Measurements from ENCODE around the gene GBA2. TPM values are rescaled to one million over a fixed set of nuclear protein-coding genes. Genes with fewer than 3 reads are reported as not detected.

The GBA2 gene
- total RNA-seq: 25.0 and 31.8 TPM in 2 replicates

GRCh38 chr9:35748858-35749514 is at the start of gene GBA2, which contains the start of gene RGP1:
Gene GBA2 (minus strand): TSS chr9:35749228. CDS start chr9:35748704, 524 bp downstream.
Gene RGP1 (plus strand): TSS chr9:35749287. CDS start chr9:35749756, 469 bp downstream.

DNA sequence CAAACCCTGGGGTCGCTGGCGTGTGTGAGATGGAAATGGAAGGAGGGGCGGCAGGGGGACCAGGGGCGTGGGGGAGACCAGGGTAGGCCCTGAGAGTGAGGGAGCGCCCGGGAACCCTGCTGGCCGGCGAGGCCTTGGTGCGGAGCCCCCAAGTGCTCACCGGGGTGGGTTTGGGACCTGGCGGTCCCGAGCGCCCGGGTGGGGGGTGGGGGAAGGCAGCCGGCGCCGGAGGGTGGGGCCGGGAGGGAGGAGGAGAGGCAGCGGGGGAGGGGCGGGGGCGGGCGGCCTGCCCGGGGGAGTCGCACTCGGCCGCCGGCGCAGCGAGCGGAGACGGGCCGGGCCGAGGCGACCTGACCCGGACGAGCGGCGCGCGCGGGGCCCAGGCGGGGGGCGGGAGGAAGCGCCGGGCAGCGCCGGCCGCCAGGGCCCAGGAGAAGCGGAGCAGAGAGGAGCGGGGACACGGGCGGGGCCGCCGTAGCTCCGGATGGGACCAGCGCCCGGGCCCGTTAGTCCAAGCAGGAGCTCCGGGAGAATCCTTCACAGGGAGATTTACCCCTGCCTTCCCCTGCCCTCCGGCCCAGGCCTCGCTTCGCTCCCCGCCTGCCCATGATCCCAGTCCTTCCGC is 42.4 kb upstream of the GBA2 start, which contains the start of gene NPR2:
Gene NPR2 (plus strand): TSS at position 295 of the 625 bp plus-strand sequence. CDS start 818 bp downstream, outside the sequence.

DNA sequence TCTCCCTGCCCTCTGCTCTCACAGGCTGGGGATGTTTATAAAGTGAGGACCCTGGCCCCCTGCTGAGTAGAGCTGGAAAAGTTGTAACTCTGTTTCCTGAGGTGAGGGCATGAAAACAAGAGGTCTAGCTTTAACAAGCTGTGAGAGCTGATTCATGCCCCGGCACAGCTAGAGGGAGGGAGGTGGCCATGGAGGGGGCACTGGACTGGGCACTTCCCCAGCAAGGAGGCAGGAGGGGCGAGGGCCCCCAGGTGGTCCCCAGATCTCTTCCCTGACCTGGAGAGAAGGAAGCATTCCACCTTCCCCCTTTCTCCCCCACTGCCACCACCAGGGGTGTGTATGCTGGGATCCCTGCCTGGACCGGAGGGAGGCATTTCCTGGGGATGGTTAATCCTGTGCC is 5.2 kb upstream of the GBA2 start, which contains the start of gene MSMP:
Gene MSMP (minus strand): TSS at position 13 of the 400 bp plus-strand sequence. CDS start 147 bp downstream, outside the sequence.

DNA sequence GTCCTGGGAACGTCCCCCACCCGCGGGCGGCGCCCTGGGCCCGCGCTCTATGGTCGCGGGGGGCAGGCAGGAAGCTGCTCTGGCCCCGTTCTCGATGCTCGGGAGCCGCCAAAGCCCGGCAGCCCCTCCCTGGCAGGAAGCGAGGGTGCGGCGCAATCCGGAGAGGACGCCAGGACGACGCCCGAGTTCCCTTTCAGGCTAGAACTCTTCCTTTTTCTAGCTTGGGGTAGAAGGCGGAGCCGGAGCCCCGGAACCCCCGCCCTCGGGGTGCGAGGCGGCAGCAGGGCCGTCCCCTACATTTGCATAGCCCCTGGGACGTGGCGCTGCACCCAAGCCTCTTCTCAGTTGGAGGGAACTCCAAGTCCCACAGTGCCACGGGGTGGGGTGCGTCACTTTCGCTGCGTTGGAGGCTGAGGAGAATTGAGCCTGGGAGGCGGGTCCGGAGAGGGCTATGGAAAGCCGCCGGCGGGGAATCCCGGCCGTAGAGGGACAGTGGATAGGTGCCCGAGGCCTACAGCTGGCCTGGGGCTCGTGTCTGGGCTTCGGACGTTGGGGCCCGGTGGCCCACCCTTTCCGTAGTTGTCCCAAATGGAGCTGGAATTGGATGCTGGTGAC is 16.7 kb downstream of the GBA2 start, which contains the start of the genes CREB3 and TLN1:
Gene CREB3 (plus strand): TSS at position 482 of the 615 bp plus-strand sequence. CDS start 107 bp downstream, at position 589.
Gene TLN1 (minus strand): TSS at position 11 of the 615 bp plus-strand sequence. CDS start 6,501 bp downstream, outside the sequence.

GRCh38 chr9:35689542-35690293 is 59.3 kb downstream of the GBA2 start, which contains the start of gene TPM2:
Gene TPM2 (minus strand): TSS chr9:35689925. CDS start chr9:35689817, 108 bp downstream.

Small RNA genes within 50 kb of the gene (small RNA-seq; reads per million reads assigned to genes)
- gene MIR6853: 2.3 reads per million, percentile 75 among the genes with 10 or more reads in this experiment

Other genes with a start within 250 kb of the GBA2 start
- 12.5 and 18.9 TPM in 2 replicates for gene TESK1, start 144.0 kb downstream of the GBA2 start, total RNA-seq
- gene CD72, start 130.8 kb downstream of the GBA2 start, total RNA-seq: 2.7 and 2.8 TPM in 2 replicates
- 0.39 and 0.43 TPM in 2 replicates for gene SIT1, start 98.3 kb downstream of the GBA2 start, total RNA-seq
- gene RMRP, start 91.2 kb downstream of the GBA2 start, total RNA-seq: 17,926 and 21,117 TPM in 2 replicates
- gene CCDC107, start 90.9 kb downstream of the GBA2 start, total RNA-seq: 9.9 and 14.6 TPM in 2 replicates
- 0.39 and 5.5 TPM in 2 replicates for gene ARHGEF39, start 84.0 kb downstream of the GBA2 start, total RNA-seq
- 0.86 and 2.2 TPM in 2 replicates for gene CA9, start 75.3 kb downstream of the GBA2 start, total RNA-seq
- gene TPM2, start 59.3 kb downstream of the GBA2 start, total RNA-seq: 755 and 824 TPM in 2 replicates
- gene TLN1, start 17.0 kb downstream of the GBA2 start, total RNA-seq: 275 and 305 TPM in 2 replicates
- gene CREB3, start 16.6 kb downstream of the GBA2 start, total RNA-seq: 62.1 and 68.7 TPM in 2 replicates
- gene RGP1, start 59 bp upstream of the GBA2 start, total RNA-seq: 20.2 and 22.1 TPM in 2 replicates
- 1.4 and 11.6 TPM in 2 replicates for gene MSMP, start 5.0 kb upstream of the GBA2 start, total RNA-seq
- gene NPR2, start 42.4 kb upstream of the GBA2 start, total RNA-seq: 29.2 and 38.3 TPM in 2 replicates
- 0.52 and 1.2 TPM in 2 replicates for gene SPAG8, start 63.0 kb upstream of the GBA2 start, total RNA-seq
- gene HINT2, start 65.8 kb upstream of the GBA2 start, total RNA-seq: 15.3 and 19.1 TPM in 2 replicates
- gene FAM221B, start 79.5 kb upstream of the GBA2 start, total RNA-seq: not detected in 2 replicates
- 4.4 and 4.5 TPM in 2 replicates for gene TMEM8B, start 80.0 kb upstream of the GBA2 start, total RNA-seq
- gene OR13J1, start 121.2 kb upstream of the GBA2 start, total RNA-seq: not detected in 2 replicates
- gene HRCT1, start 157.0 kb upstream of the GBA2 start, total RNA-seq: 4.7 and 5.9 TPM in 2 replicates
- gene SPAAR, start 160.3 kb upstream of the GBA2 start, total RNA-seq: 0.26 and 0.54 TPM in 2 replicates
- 0.39 and 0.43 TPM in 2 replicates for gene OR2S2, start 208.9 kb upstream of the GBA2 start, total RNA-seq

Data from articular chondrocyte of knee joint (primary cell).